IMR-90 (cell line): Measurements from ENCODE around the gene PTPRG. TPM values are rescaled to one million over a fixed set of nuclear protein-coding genes. Genes with fewer than 3 reads are reported as not detected.

Experiments
- ATAC-seq: fragments of 200-7000 bp; cut with Tn5 transposase; 2 replicates; pipeline ENCODE4 v1.9.1; 2020; ENCODE audit warnings: low read depth, mild to moderate bottlenecking, moderate library complexity
- BruUV-seq: library from RNA; stranded (reverse); fragments of 400-500 nt; replicated peaks from 2 replicates; lab custom pipeline; 2021; lab: Mats Ljungman, UMichigan
- CTCF ChIA-PET: fragments of 300-600 bp; formaldehyde crosslinking; extraction: SDS; loops from one replicate; lab custom pipeline; 2021; ENCODE audit warnings: antibody characterized with exemption; lab: Yijun Ruan, JAX
- POLR2A ChIA-PET: fragments of 300-600 bp; sonication (Branson Sonifier 250); formaldehyde crosslinking; loops from one replicate; lab custom pipeline; 2022; ENCODE audit warnings: antibody characterized with exemption; ENCODE audit not compliant: unreplicated experiment; lab: Charles Lee
- DNase-seq: peaks from one replicate; pipeline ENCODE4 v3.0.0; 2013
- H2AFZ ChIP-seq: replicated peaks from 2 replicates; pipeline ENCODE3; 2013; ENCODE audit warnings: low read length, mild to moderate bottlenecking; ENCODE audit not compliant: poor library complexity
- H2AK5ac ChIP-seq: 2 replicates; pipeline ENCODE4 v1.6.1; 2013; ENCODE audit warnings: low read depth, low read length, inconsistent platforms
- H2AK9ac ChIP-seq: replicated peaks from 2 replicates; pipeline ENCODE3; 2013; ENCODE audit warnings: mild to moderate bottlenecking, low read depth, low read length, moderate library complexity; ENCODE audit not compliant: poor library complexity
- H2BK120ac ChIP-seq: 2 replicates; pipeline ENCODE4 v1.6.1; 2013; ENCODE audit warnings: low read depth, low read length, inconsistent platforms
- H2BK15ac ChIP-seq: 3 replicates; pipeline ENCODE4 v1.6.1; 2013; ENCODE audit warnings: low read depth, low read length, inconsistent platforms
- H2BK20ac ChIP-seq: 2 replicates; pipeline ENCODE4 v1.6.1; 2013; ENCODE audit warnings: low read depth, mild to moderate bottlenecking, inconsistent platforms, low read length, moderate library complexity
- H2BK5ac ChIP-seq: 2 replicates; pipeline ENCODE4 v1.6.1; 2013; ENCODE audit warnings: mild to moderate bottlenecking, low read depth, low read length, inconsistent platforms; ENCODE audit not compliant: poor library complexity, severe bottlenecking
- H3K14ac ChIP-seq: replicated peaks from 2 replicates; pipeline ENCODE4 v1.6.1; 2013; ENCODE audit warnings: low read depth, low read length, inconsistent platforms
- H3K18ac ChIP-seq: 2 replicates; pipeline ENCODE4 v1.6.1; 2013; ENCODE audit warnings: low read depth, low read length, control low read depth
- H3K23ac ChIP-seq: 2 replicates; pipeline ENCODE4 v1.6.1; 2013; ENCODE audit warnings: low read depth, low read length, inconsistent platforms
- H3K27ac ChIP-seq: 2 replicates; pipeline ENCODE4 v1.5.1; 2013; ENCODE audit warnings: mild to moderate bottlenecking, control low read depth, low read length; ENCODE audit not compliant: insufficient read depth
- H3K27me3 ChIP-seq: 2 replicates; pipeline ENCODE4 v1.6.1; 2013; ENCODE audit warnings: low read length; ENCODE audit not compliant: control insufficient read depth, insufficient read depth
- H3K36me3 ChIP-seq: 2 replicates; pipeline ENCODE4 v1.6.1; 2013; ENCODE audit warnings: low read length, mixed read lengths; ENCODE audit not compliant: control insufficient read depth, insufficient read depth
- H3K4ac ChIP-seq: 2 replicates; pipeline ENCODE4 v1.6.1; 2013; ENCODE audit warnings: low read depth, low read length, inconsistent platforms
- H3K4me1 ChIP-seq: 2 replicates; pipeline ENCODE4 v1.6.1; 2013; ENCODE audit warnings: low read length, mixed read lengths; ENCODE audit not compliant: control insufficient read depth, insufficient read depth
- H3K4me2 ChIP-seq: 2 replicates; pipeline ENCODE4 v1.6.1; 2013; ENCODE audit warnings: low read depth, mild to moderate bottlenecking, control low read depth, low read length, moderate library complexity
- H3K4me3 ChIP-seq: 2 replicates; pipeline ENCODE4 v1.5.1; 2013; ENCODE audit warnings: low read depth, mild to moderate bottlenecking, control low read depth, low read length, moderate library complexity; ENCODE audit not compliant: insufficient read depth
- H3K56ac ChIP-seq: 2 replicates; pipeline ENCODE4 v1.6.1; 2013; ENCODE audit warnings: low read length, inconsistent platforms; ENCODE audit not compliant: insufficient read depth; ENCODE audit errors: extremely low read depth
- H3K79me1 ChIP-seq, 2 experiments: 2 replicates each; pipeline ENCODE4 v1.6.1; 2013; ENCODE audit warnings: low read length in 2 of 2, inconsistent platforms in 1 of 2, low read depth in 1 of 2
- H3K9ac ChIP-seq: 2 replicates; pipeline ENCODE4 v1.6.1; 2013; ENCODE audit warnings: low read depth, low read length, control low read depth
- H3K9me1 ChIP-seq: 2 replicates; pipeline ENCODE4 v1.6.1; 2013; ENCODE audit warnings: low read length, inconsistent platforms; ENCODE audit not compliant: insufficient read depth
- H3K9me3 ChIP-seq: 2 replicates; pipeline ENCODE4 v1.6.1; 2013; ENCODE audit warnings: low read length; ENCODE audit not compliant: control insufficient read depth, insufficient read depth
- H4K20me1 ChIP-seq: 2 replicates; pipeline ENCODE4 v1.6.1; 2013; ENCODE audit warnings: low read length, inconsistent platforms; ENCODE audit not compliant: insufficient read depth
- H4K5ac ChIP-seq: 2 replicates; pipeline ENCODE4 v1.6.1; 2013; ENCODE audit warnings: mild to moderate bottlenecking, low read depth, low read length, control low read depth
- H4K8ac ChIP-seq, 2 experiments: 2 replicates each; pipeline ENCODE4 v1.6.1; 2013; ENCODE audit warnings: low read depth in 2 of 2, low read length in 2 of 2, control low read depth in 1 of 2, inconsistent platforms in 1 of 2
- H4K91ac ChIP-seq: 2 replicates; pipeline ENCODE4 v1.6.1; 2013; ENCODE audit warnings: low read depth, low read length, inconsistent platforms; ENCODE audit not compliant: insufficient read depth
- BHLHE40 ChIP-seq: fragments of 150-350 bp; IDR thresholded peaks from 2 replicates; pipeline ENCODE4 v1.6.1; 2016; ENCODE audit warnings: mild to moderate bottlenecking, low read depth, low read length
- CEBPB ChIP-seq: IDR thresholded peaks from 2 replicates; pipeline ENCODE4 v1.6.1; 2012; ENCODE audit warnings: low read depth, low read length, improper control_type of control experiment
- CHD1 ChIP-seq: IDR thresholded peaks from 2 replicates; pipeline ENCODE4 v1.6.1; 2012; ENCODE audit warnings: low read depth, low read length, improper control_type of control experiment
- ELK1 ChIP-seq: fragments of 150-350 bp; IDR thresholded peaks from 2 replicates; pipeline ENCODE4 v1.6.1; 2016; ENCODE audit warnings: low read depth, mild to moderate bottlenecking, low read length, moderate library complexity, borderline replicate concordance
- MAZ ChIP-seq: IDR thresholded peaks from 2 replicates; pipeline ENCODE4 v1.6.1; 2012; ENCODE audit warnings: low read depth, mild to moderate bottlenecking, low read length, improper control_type of control experiment, moderate library complexity, borderline replicate concordance
- NFE2L2 ChIP-seq: fragments of 150-350 bp; IDR thresholded peaks from 2 replicates; pipeline ENCODE4 v1.6.1; 2016; ENCODE audit warnings: low read depth, mild to moderate bottlenecking, low read length
- RFX5 ChIP-seq: IDR thresholded peaks from 2 replicates; pipeline ENCODE4 v1.8.0; 2012; ENCODE audit warnings: low read depth, mild to moderate bottlenecking, low read length, moderate library complexity
- SMC3 ChIP-seq: fragments of 150-350 bp; IDR thresholded peaks from 2 replicates; pipeline ENCODE4 v1.6.1; 2016; ENCODE audit warnings: low read depth, mild to moderate bottlenecking, antibody characterized with exemption, low read length, moderate library complexity
- WGBS, 2 experiments: methylation state at CpG; one replicate each; pipeline versions ENCODE4 v1.1.5 to v1.1.7; 2013; ENCODE audit warnings: missing lambda C conversion rate in 2 of 2; ENCODE audit not compliant: insufficient read length in 1 of 2; ENCODE audit errors: extremely low coverage in 2 of 2; 5-methylcytosine and 5-hydroxymethylcytosine counted together
- dilution Hi-C: fragments of 300-500 bp; cut with HindIII; formaldehyde crosslinking; loops from one replicate; pipeline ENCODE4 v1.14.3; 2018; ENCODE audit warnings: low sequenced_read_pairs; ENCODE audit not compliant: unreplicated experiment
- in situ Hi-C: fragments of 300-500 bp; cut with MboI; formaldehyde crosslinking; loops from 3 replicates; pipeline ENCODE4 v1.14.3; 2019; ENCODE audit warnings: low sequenced_read_pairs, inconsistent platforms, mixed read lengths
- intact Hi-C: fragments of 100-400 bp; cut with micrococcal nuclease; formaldehyde crosslinking; loops from 2 replicates; pipeline ENCODE4 v1.10.0; 2022
- polyA plus RNA-seq, 3 experiments: library from polyadenylated mRNA; depleted of rRNA; stranded (reverse); fragments of >200 nt; gene quantifications; 2 replicates each; pipeline ENCODE4 v1.2.3, GENCODE V29; 2012; ENCODE audit warnings: low replicate concordance in 1 of 3
- total RNA-seq: library from RNA; depleted of rRNA; stranded (reverse); fragments of >200 nt; gene quantifications from 2 replicates; pipeline ENCODE4 v1.2.3, GENCODE V29; 2012

PTPRG gene
- total and polyA plus RNA-seq, 2 of the 4 experiments (the other 2 are of a cell fraction): 7.7 to 31.0 TPM

- H4K91ac ChIP-seq: no peak overlapping the region
- no peaks in the 10 kb centered on the region for H3K9me3 ChIP-seq
- CTCF ChIA-PET: no interaction called here
- no peak overlapping the region for H3K4me3 ChIP-seq
- no peaks in the 10 kb centered on the region for H3K9me1 ChIP-seq
- no peak overlapping the region for H2BK20ac ChIP-seq
- BruUV-seq: no TSS peak
- H2BK5ac ChIP-seq: no peak overlapping the region
- ATAC-seq (peak; percentile 51), DNase-seq (no peak)
- no peak overlapping the region for H3K56ac ChIP-seq
- no peak overlapping the region for H2BK120ac ChIP-seq
- no peaks in the 10 kb centered on the region for H3K36me3 ChIP-seq
- dilution Hi-C loops: no loop called here
- H3K27ac ChIP-seq: no peak overlapping the region
- no peak overlapping the region for H2AFZ ChIP-seq
- H3K27me3 ChIP-seq: no peaks in the 10 kb centered on the region
- TF ChIP-seq CEBPB: no peak
- no peak for TF ChIP-seq BHLHE40
- TF ChIP-seq RFX5: no peak
- TF ChIP-seq ELK1: no peak
- no peak for TF ChIP-seq MAZ
- TF ChIP-seq CHD1: no peak
- no peak for TF ChIP-seq NFE2L2
- TF ChIP-seq SMC3: no peak
- intact Hi-C loops: no loop called here
- peak overlapping the region in 1 of 2 experiments; percentile 52; a peak in 1 of 4 replicates for H4K8ac ChIP-seq
- 7% methylated on average over 2 of the region's 6 CpGs; no CpG with 5 or more reads in 1 of the 2 experiments for WGBS, 2 experiments
- H3K4me1 ChIP-seq: no peaks in the 10 kb centered on the region
- no peak overlapping the region for H3K9ac ChIP-seq
- 0 out of 2 replicates have a peak overlapping the region, but pooled peaks have one; percentile 7 for H3K4me2 ChIP-seq
- H3K4ac ChIP-seq: no peak overlapping the region
- H3K18ac ChIP-seq: no peak overlapping the region
- H2BK15ac ChIP-seq: no peak overlapping the region
- no peak overlapping the region for H2AK5ac ChIP-seq
- POLR2A ChIA-PET: no interaction called here
- in situ Hi-C loops: no loop called here
- H4K20me1 ChIP-seq: no peaks in the 10 kb centered on the region
- no peak overlapping the region for H3K14ac ChIP-seq
- no peak overlapping the region for H4K5ac ChIP-seq
- H3K79me1 ChIP-seq: no peaks in the 10 kb centered on the region
- no peak overlapping the region for H3K23ac ChIP-seq
- H2AK9ac ChIP-seq: no peak overlapping the region
Measured at GRCh38 chr3:61537366-61537765, 24.0 kb upstream of the PTPRG start.
